Activated CD4-positive, alpha-beta T cell treated with anti-CD3 and anti-CD28 coated beads, Interleukin-2, amount 10 ng/mL, durations not matched to agents 7 days and 5 days (primary cell): ENCODE measurements around the gene DNMBP. TPM values are rescaled to one million over a fixed set of nuclear protein-coding genes. Genes with fewer than 3 reads are reported as not detected.

Experiments
- CTCF ChIA-PET: fragments of 350-600 bp; sonication (Branson Sonifier 250); formaldehyde crosslinking; loops from one replicate; lab custom pipeline; 2021; ENCODE audit warnings: antibody characterized with exemption; lab: Charles Lee
- POLR2A ChIA-PET: fragments of 350-600 bp; sonication (Branson Sonifier 250); formaldehyde crosslinking; loops from one replicate; lab custom pipeline; 2021; ENCODE audit warnings: antibody characterized with exemption; lab: Charles Lee
- DNase-seq: peaks from one replicate; pipeline ENCODE4 v3.0.0-alpha.2; 2020
- H3K27ac Mint-ChIP-seq: one replicate; pipeline ENCODE4 v1.8.0; 2021; ENCODE audit warnings: mild to moderate bottlenecking, moderate library complexity, mixed read lengths
- H3K27me3 Mint-ChIP-seq: one replicate; pipeline ENCODE4 v1.8.0; 2021; ENCODE audit warnings: mixed read lengths
- H3K36me3 Mint-ChIP-seq: one replicate; pipeline ENCODE4 v1.8.0; 2021; ENCODE audit warnings: low read depth, mixed read lengths
- H3K4me1 Mint-ChIP-seq: one replicate; pipeline ENCODE4 v1.8.0; 2021; ENCODE audit warnings: mixed read lengths
- H3K4me3 Mint-ChIP-seq: one replicate; pipeline ENCODE4 v1.8.0; 2021; ENCODE audit warnings: mild to moderate bottlenecking, moderate library complexity, mixed read lengths
- H3K9me3 Mint-ChIP-seq: one replicate; pipeline ENCODE4 v1.8.0; 2021; ENCODE audit warnings: mixed read lengths
- total RNA-seq, 2 experiments: library from RNA; stranded (reverse); gene quantifications; one replicate each; pipeline ENCODE4 v1.2.3, GENCODE V29; 2021

The DNMBP gene
- total RNA-seq, 2 experiments from 2014 or later = 2.9 to 3.2 TPM

DNA sequence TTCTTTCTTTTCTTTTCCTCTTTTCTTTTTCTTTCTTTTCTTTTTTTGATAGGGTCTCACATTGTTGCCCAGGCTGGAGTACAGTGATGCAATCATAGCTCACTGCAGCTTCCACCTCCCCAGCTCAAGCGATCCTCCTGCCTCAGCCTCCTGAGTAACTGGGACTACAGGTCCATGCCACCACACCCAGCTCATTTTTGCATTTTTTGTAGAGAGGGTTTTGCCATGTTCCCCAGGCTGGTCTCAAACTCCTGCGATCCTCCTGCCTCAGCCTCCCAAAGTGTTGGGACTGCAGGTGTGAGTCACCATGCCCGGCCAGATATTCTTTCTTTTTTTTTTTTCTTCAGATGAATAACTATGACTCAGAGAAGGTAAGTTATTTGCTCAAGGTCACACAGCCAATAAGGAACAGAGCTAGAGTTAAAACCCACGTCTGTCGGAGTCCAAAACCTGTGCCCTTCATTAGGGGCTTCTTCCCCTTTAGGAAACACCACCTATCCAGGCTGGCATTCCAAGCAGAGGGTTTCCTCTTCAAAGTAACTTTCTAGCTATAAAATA lies 28.1 kb upstream of the DNMBP start:
- peaks cover 5% of the 10 kb centered on the region for H3K27me3 Mint-ChIP-seq
- no peaks in the 10 kb centered on the region for H3K36me3 Mint-ChIP-seq
- no peaks in the 10 kb centered on the region for H3K9me3 Mint-ChIP-seq
- POLR2A ChIA-PET = interaction anchor here (0.6 kb wide), 1 partner anchor 292 kb away, joined by 3 read pairs; no protein-coding TSS in a partner anchor
- CTCF ChIA-PET = interaction anchor here (1.4 kb wide), 1 partner anchor 28 kb away, joined by 3 read pairs; the partner anchor contains the start of gene DNMBP
- no peaks in the 10 kb centered on the region for H3K4me1 Mint-ChIP-seq
- no peak for DNase-seq
- no peak overlapping the region for H3K4me3 Mint-ChIP-seq
- H3K27ac Mint-ChIP-seq = no peak overlapping the region

DNA sequence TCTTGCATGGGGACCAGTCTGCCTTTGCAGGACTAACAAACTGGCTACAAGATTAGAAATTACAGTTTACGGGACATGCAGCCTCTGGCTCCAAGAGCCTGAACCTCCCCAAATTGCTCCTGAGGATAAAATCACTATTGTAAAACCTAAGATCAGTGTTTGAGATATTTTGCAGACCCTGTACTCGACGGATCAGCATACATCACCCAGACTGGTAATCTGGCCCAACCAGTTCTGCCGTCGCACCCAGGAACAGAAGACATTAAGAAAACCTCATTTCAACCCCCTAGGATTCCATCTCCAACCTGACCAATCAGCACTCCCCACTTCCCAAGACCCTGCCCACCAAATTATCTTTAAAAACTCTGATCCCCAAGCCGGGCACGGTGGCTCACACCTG lies 27.1 kb upstream of the DNMBP start:
- Mint-ChIP-seq H3K36me3 (no peaks in the 10 kb centered on the region), H3K4me1 (no peaks in the 10 kb centered on the region), H3K27me3 (peaks cover 5% of the 10 kb centered on the region), H3K27ac (no peak overlapping the region), H3K9me3 (no peaks in the 10 kb centered on the region), H3K4me3 (no peak overlapping the region)
- ChIA-PET POLR2A (no interaction called here), CTCF (interaction anchor here (1.4 kb wide), 1 partner anchor 27 kb away, joined by 3 read pairs; the partner anchor contains the start of gene DNMBP)
- DNase-seq = no peak

DNA sequence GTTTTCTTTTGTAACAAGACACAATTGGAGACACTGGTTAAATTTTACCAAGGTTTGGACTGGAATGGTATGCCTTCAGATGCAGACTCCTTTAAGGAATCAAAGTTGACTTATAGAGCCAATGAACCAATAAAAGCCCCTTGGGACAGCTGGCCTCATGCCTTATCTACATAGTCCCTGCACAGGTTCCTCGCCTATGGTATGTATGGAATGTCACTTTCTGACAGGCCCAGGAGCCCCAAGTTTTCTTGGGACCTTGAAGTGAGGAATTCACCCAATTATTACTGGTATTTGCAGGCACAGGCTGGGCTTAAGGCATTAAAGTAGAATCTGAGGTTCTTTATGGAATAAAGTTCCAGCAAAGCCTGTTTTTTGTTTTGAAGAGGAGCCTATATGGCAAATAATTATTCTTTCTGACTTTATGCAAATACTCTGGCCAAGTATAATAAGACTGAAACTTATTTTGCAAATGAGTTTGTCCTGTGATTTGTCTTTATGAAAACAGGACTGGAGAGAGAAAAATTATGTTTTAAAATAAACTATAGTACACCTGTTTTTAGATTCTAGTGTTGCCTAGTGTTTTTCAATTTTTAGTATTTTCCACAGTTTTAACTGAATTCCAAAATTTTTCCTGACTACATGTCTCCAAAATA lies 24.1 kb upstream of the DNMBP start:
- Mint-ChIP-seq H3K9me3 (no peaks in the 10 kb centered on the region), H3K4me1 (no peaks in the 10 kb centered on the region), H3K4me3 (no peak overlapping the region), H3K36me3 (no peaks in the 10 kb centered on the region), H3K27ac (no peak overlapping the region), H3K27me3 (peaks cover under 1% of the 10 kb centered on the region)
- no peak for DNase-seq
- ChIA-PET POLR2A (no interaction called here), CTCF (no interaction called here)

DNA sequence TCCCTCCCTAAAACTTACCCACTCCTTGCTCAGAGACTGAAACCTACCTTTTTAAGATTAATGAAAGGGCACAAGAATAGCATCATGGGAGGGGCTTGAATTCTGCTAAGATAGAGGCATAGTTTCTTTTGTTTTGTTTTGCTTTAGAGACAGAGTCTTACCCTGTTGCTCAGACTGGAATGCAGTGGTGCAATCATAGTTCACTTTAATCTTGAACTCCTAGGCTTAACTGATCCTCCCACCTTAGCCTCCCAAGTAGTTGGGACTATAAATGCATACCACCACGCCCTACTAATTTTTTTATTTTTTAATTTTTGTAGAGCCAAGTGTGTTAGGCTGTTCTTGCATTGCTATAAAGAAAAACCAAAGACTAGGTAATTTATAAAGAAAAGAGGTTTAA lies 17.7 kb upstream of the DNMBP start:
- POLR2A ChIA-PET = no interaction called here
- Mint-ChIP-seq H3K4me3 (no peak overlapping the region), H3K36me3 (no peaks in the 10 kb centered on the region), H3K9me3 (peaks cover 10% of the 10 kb centered on the region), H3K27me3 (peaks cover 8% of the 10 kb centered on the region), H3K27ac (no peak overlapping the region), H3K4me1 (no peaks in the 10 kb centered on the region)
- DNase-seq = no peak
- CTCF ChIA-PET = interaction anchor here (1.0 kb wide), 1 partner anchor 18 kb away, joined by 3 read pairs; no protein-coding TSS in a partner anchor

DNA sequence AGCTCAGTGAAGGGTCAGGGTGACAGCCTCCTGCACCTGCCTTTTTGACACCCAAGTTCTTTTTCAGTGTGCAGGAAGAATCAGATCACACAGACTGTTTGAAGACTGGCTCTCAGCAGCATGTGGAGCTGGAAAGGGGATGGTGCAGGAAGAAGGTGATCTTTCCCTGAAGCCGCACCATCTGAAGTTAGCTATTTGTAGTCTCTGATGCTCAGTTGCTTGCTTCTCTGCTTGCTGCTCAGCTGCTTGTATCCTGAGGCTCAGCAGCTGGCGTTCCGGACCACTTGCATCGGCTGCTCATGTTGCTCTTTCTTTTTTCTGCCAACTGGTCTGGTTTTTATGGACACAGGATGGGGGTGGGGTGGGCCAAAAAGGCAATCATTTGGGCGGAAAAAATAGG lies 15.8 kb upstream of the DNMBP start:
- H3K27me3 Mint-ChIP-seq = peaks cover 8% of the 10 kb centered on the region
- peaks cover 2% of the 10 kb centered on the region for H3K4me1 Mint-ChIP-seq

DNA sequence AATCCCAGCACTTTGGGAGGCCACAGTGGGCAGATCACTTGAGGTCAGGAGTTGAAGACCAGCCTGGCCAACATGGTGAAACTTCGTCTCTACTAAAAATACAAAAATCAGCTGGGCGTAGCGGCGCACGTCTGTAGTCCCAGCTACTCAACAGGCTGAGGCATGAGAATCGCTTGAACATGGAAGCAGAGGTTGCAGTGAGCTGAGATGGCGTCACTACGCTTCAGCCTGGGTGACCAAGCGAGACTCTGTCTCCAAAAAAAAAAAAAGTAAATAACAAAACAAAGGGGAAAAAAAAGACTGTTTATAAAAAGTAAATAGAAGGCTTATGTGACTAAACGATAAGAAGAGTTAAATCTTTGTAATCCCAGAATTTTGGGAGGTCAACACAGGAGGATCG lies 15.0 kb upstream of the DNMBP start:
- Mint-ChIP-seq H3K9me3 (peaks cover 10% of the 10 kb centered on the region), H3K27me3 (peaks cover 11% of the 10 kb centered on the region), H3K36me3 (no peaks in the 10 kb centered on the region), H3K4me3 (no peak overlapping the region), H3K4me1 (peaks cover 9% of the 10 kb centered on the region), H3K27ac (no peak overlapping the region)
- no peak for DNase-seq
- CTCF ChIA-PET = interaction anchor here (0.6 kb wide), 1 partner anchor 22 kb away, joined by 4 read pairs; no protein-coding TSS in a partner anchor
- POLR2A ChIA-PET = no interaction called here

More for the DNA sequence above, 15.8 kb upstream of the DNMBP start:
- H3K27ac Mint-ChIP-seq = no peak overlapping the region
- no peaks in the 10 kb centered on the region for H3K36me3 Mint-ChIP-seq
- ChIA-PET POLR2A (no interaction called here), CTCF (interaction anchor here (0.9 kb wide), 1 partner anchor 180 kb away, joined by 3 read pairs; no protein-coding TSS in a partner anchor)
- no peak for DNase-seq
- H3K4me3 Mint-ChIP-seq = no peak overlapping the region
- H3K9me3 Mint-ChIP-seq = peaks cover 10% of the 10 kb centered on the region

DNA sequence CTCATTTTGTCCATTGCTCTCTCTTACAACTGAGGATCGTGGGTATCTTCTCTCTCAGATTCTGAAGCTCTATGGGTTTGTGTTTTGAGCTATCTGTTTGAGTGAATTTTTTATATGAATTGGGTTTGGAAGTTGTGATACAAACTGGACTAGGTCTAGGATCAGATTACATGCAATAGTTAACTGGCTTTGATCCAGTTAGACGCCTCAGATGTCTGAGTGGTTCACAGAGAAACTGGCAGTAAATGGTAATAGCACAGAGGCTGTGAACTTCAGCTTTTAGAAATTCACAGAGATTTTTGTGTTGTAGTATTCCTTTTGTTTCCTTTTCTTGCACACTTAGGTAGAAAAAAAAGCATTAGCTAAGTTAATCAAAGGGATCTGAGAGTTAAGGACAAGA lies 12.7 kb upstream of the DNMBP start:
- Mint-ChIP-seq H3K36me3 (no peaks in the 10 kb centered on the region), H3K27me3 (peaks cover 23% of the 10 kb centered on the region), H3K4me3 (no peak overlapping the region), H3K9me3 (peaks cover 4% of the 10 kb centered on the region), H3K4me1 (peaks cover 9% of the 10 kb centered on the region), H3K27ac (no peak overlapping the region)
- CTCF ChIA-PET = interaction anchor here (0.9 to 3.2 kb wide), 2 partner anchors 13 to 117 kb away, joined by 3 to 16 read pairs; partner anchors contain the start of gene DNMBP
- POLR2A ChIA-PET = interaction anchor here (0.6 kb wide), 1 partner anchor 19 kb away, joined by 3 read pairs; no protein-coding TSS in a partner anchor
- no peak for DNase-seq

DNA sequence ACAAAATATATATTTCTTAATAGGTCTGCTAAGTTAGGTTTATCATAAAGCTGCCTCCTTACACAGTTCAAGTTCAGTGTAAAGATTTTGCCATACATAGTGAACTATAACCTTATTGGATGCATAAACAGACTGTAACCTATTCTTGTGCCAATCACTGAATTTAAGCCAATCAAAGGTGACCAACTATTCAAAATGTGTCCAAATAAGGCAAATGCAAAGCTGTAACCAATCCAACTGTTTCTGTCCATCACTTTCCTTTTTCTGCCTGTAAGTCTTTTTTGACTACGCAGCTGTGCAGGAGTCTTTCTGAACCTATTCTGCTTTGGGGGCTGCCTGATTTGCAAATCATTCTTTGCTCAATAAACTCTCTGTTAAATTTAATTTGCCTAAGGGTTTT lies 11.6 kb upstream of the DNMBP start:
- Mint-ChIP-seq H3K27me3 (peaks cover 23% of the 10 kb centered on the region), H3K27ac (no peak overlapping the region), H3K4me3 (no peak overlapping the region), H3K4me1 (peaks cover 9% of the 10 kb centered on the region), H3K36me3 (no peaks in the 10 kb centered on the region), H3K9me3 (no peaks in the 10 kb centered on the region)
- ChIA-PET CTCF (interaction anchor here (0.6 to 3.2 kb wide), 5 partner anchors 11 to 803 kb away, joined by 3 to 16 read pairs (median 3); partner anchors contain the start of gene DNMBP), POLR2A (no interaction called here)
- no peak for DNase-seq

DNA sequence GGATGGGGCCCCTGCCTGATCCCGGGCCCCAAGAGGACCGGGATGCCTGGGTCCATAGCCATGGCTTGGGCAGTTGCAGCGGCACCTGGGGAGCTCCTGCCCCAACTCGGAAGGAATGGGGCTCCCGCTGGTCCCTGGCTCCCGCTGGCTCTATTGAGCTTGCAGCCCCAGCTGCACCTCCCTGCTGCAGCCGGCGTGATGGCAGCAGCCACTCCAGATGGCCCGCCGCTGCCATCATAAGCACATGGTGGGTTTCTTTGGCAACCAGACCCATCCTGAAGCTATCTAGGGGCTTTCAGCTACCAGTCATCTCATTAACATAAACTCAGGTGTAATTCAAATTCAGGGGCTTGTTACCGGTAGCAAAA lies 11.1 kb upstream of the DNMBP start:
- Mint-ChIP-seq H3K27me3 (peaks cover 22% of the 10 kb centered on the region), H3K4me1 (peaks cover 9% of the 10 kb centered on the region), H3K27ac (no peak overlapping the region), H3K4me3 (no peak overlapping the region), H3K9me3 (no peaks in the 10 kb centered on the region), H3K36me3 (no peaks in the 10 kb centered on the region)
- no peak for DNase-seq
- ChIA-PET POLR2A (no interaction called here), CTCF (interaction anchor here (0.6 to 3.2 kb wide), 4 partner anchors 11 to 1662 kb away, joined by 3 to 16 read pairs (median 3); partner anchors contain the start of gene DNMBP)

DNA sequence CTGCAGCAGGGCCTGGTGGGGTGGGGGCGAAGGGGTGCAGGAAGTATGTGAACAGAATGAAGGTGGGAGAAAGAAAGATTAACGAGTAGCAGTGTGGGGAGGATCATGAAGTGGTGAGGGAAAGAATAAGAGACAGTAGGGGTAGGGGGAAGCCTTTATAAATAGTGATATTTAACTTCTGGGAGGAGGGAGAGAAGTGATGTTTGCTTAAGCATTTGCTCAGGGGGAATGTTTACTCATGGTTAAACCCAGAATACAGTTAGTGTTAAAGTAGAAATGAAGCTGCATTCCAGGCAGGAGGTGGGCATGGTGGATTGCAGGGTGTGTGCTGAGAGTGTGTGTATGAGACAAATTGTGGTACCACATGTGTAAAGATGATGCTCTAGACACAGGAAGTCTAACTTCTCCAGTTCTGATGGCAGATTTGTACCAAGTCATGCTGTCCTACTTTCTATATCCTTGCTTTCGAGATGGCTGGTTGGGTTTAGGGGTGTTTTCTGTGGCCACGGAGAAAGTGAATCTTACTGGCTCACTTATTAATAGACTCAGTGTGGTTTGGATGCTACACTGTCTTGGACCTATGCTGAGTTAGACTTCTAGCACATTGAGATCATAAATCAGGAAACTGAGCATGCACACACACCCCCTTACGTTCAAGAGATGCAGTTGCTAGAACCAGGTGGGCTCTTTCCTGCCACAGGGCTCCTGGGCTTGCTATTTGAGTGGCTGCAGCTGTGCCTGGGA lies 10.6 kb upstream of the DNMBP start:
- no peaks in the 10 kb centered on the region for H3K36me3 Mint-ChIP-seq
- no peak for DNase-seq
- no peak overlapping the region for H3K27ac Mint-ChIP-seq
- CTCF ChIA-PET = interaction anchor here (0.6 to 3.2 kb wide), 3 partner anchors 10 to 1663 kb away, joined by 3 to 16 read pairs (median 3); partner anchors contain the start of gene DNMBP
- POLR2A ChIA-PET = no interaction called here
- H3K27me3 Mint-ChIP-seq = peaks cover 18% of the 10 kb centered on the region
- no peaks in the 10 kb centered on the region for H3K9me3 Mint-ChIP-seq
- peaks cover 9% of the 10 kb centered on the region for H3K4me1 Mint-ChIP-seq
- no peak overlapping the region for H3K4me3 Mint-ChIP-seq

DNA sequence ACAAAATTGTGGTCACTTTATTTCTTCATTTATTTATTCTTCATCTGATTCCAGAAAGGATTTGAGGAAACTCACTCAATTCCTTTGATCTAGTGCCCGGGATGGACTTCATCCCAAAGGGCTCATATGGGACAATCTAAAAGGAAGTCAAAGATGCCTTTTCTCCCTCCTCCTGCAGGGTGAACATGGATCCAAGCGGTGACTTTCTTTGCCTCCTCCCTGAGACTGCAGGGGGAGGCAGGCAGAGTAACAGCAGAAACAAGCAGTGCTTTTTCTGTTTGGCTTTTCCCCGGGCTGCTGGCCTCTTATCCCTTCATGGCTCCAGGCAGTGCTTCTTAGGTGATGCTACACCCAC lies 10.0 kb upstream of the DNMBP start:
- no peak overlapping the region for H3K27ac Mint-ChIP-seq
- H3K27me3 Mint-ChIP-seq = peaks cover 15% of the 10 kb centered on the region
- no peaks in the 10 kb centered on the region for H3K36me3 Mint-ChIP-seq
- no peak for DNase-seq
- ChIA-PET POLR2A (no interaction called here), CTCF (no interaction called here)
- no peaks in the 10 kb centered on the region for H3K9me3 Mint-ChIP-seq
- H3K4me1 Mint-ChIP-seq = peaks cover 9% of the 10 kb centered on the region
- no peak overlapping the region for H3K4me3 Mint-ChIP-seq

DNA sequence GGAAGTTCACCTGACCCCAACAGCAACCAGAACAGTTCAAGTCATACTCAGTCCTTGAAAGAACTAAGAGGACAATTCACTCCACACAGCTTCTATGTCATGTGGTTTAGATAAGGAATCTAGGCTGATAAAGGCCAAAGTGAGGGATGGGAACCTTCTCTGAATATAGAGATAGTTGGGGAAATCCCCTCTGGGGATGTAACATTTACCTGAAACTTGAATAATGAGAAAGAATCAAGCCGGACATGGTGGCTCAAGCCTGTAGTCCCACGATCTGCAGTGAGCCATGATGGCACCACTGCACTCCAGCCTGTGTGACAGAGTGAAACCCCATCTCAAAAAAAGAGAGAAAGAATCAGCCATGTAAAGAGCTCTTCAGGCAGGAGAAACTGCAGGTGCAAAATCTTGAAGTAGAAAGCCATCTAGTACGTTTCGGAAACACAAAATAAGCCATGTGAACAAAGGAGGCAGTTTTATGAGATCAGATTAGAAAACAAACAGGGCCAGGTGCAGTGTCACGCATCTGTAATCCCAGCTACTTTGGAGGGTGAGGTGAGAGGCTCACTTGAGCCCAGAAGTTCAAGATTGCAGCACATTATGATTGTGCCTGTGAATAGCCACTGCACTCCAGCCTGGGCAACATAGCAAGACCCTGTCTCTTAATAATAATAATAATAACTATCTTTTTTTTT lies 4.5 kb upstream of the DNMBP start:
- ChIA-PET POLR2A (no interaction called here), CTCF (no interaction called here)
- Mint-ChIP-seq H3K27ac (no peak overlapping the region), H3K36me3 (no peaks in the 10 kb centered on the region), H3K4me1 (peaks cover 8% of the 10 kb centered on the region), H3K9me3 (no peaks in the 10 kb centered on the region), H3K4me3 (no peak overlapping the region), H3K27me3 (peaks cover 29% of the 10 kb centered on the region)
- DNase-seq = no peak
